ENCODE results near the gene YIF1A. TPM values are rescaled to one million over a fixed set of nuclear protein-coding genes. Genes with fewer than 3 reads are reported as not detected.

YIF1A gene
- total and polyA plus RNA-seq, 2 donors (not counting 3 experiments of a cell fraction or from before 2014, with no cell fraction given), result 104 to 271 TPM

- CTCF ChIA-PET, result interaction anchor here (9.5 kb wide), 1 partner anchor 18 kb away, joined by 225 read pairs; the partner anchor contains the start of gene RIN1
- no TSS peak for BruUV-seq (replicated peaks)
Measured at GRCh38 chr11:66314186-66314501, 25.2 kb upstream of the YIF1A start.

More at GRCh38 chr11:66314186-66314501, 25.2 kb upstream of the YIF1A start:
- H3K4me3 ChIP-seq (replicated peaks in 1 of 3; ENCODE audit: insufficient read depth in 1 of 3, low read depth in 1 of 3, low read length in 3 of 3), result no peak overlapping the region
- H3K9ac ChIP-seq (replicated peaks; ENCODE audit: extremely low read depth, insufficient read depth, low read length), result no peak overlapping the region
- H3K4me2 ChIP-seq (ENCODE audit: insufficient read depth, low read length), result no peak overlapping the region
- H3K4me1 ChIP-seq (ENCODE audit: control insufficient read depth, extremely low read depth, insufficient read depth, low read length), result peaks cover 4% of the 10 kb centered on the region
- intact Hi-C loops (cut with micrococcal nuclease) (loop anchor here (5.0 kb wide), 1 partner anchor 123 kb away; the partner anchor contains the start of gene MRPL11), dilution Hi-C loops (cut with MboI; ENCODE audit: extremely low pct_ligation_motif_present, low sequenced_read_pairs) (no loop called here)
- TF ChIP-seq, protein P1, sequence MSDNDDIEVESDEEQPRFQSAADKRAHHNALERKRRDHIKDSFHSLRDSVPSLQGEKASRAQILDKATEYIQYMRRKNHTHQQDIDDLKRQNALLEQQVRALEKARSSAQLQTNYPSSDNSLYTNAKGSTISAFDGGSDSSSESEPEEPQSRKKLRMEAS (IDR thresholded peaks at IDR 0.05; ENCODE audit: insufficient read depth, insufficient read length), result no peak
- TF ChIP-seq EZH2 (IDR thresholded peaks at IDR 0.05; ENCODE audit: borderline replicate concordance, low read depth, low read length, severe bottlenecking) (no peak), POLR2AphosphoS5 (IDR thresholded peaks at IDR 0.05; ENCODE audit: insufficient read depth, low read depth, low read length) (no peak), JUN (IDR thresholded peaks at IDR 0.05; ENCODE audit: borderline replicate concordance, insufficient read depth, insufficient read length, low read depth) (no peak), POLR2A (IDR thresholded peaks at IDR 0.05; ENCODE audit: low read depth, low read length) (no peak), CTCF (IDR thresholded peaks at IDR 0.05; ENCODE audit: extremely low read depth in 1 of 2, insufficient read depth in 1 of 2, low read depth in 1 of 2, low read length in 2 of 2) (no peak), GATA2 (IDR thresholded peaks at IDR 0.05; ENCODE audit: insufficient read depth, insufficient read length, low read depth, low read length) (no peak), FOS (IDR thresholded peaks at IDR 0.05; ENCODE audit: borderline replicate concordance, insufficient read depth, low read length) (no peak)
- no peak overlapping the region for H3K27ac ChIP-seq (ENCODE audit: insufficient read depth, low read depth, low read length)
- no peaks in the 10 kb centered on the region for H3K9me3 ChIP-seq (replicated peaks; ENCODE audit: control insufficient read depth, insufficient read depth, low read length)
- H3K36me3 ChIP-seq (ENCODE audit: control insufficient read depth in 2 of 2, extremely low read depth in 1 of 2, insufficient read depth in 2 of 2, low read length in 2 of 2), result no peaks in the 10 kb centered on the region
- POLR2A ChIA-PET, result no interaction called here
- DNase-seq (ENCODE audit: low read depth, low spot score) (no peak), FAIRE-seq (no peak)
- H2AFZ ChIP-seq (ENCODE audit: low read depth, low read length), result no peak overlapping the region
- H3K9me1 ChIP-seq (replicated peaks; ENCODE audit: control insufficient read depth, extremely low read depth, insufficient read depth, low read length), result no peaks in the 10 kb centered on the region
- H3K27me3 ChIP-seq (ENCODE audit: control insufficient read depth in 2 of 2, insufficient read depth in 2 of 2, low read length in 2 of 2), result peaks cover 7 to 10% of the 10 kb centered on the region in 2 experiments
- no peaks in the 10 kb centered on the region for H3K79me2 ChIP-seq (ENCODE audit: control insufficient read depth, insufficient read depth, low read length)
- H4K20me1 ChIP-seq (replicated peaks; ENCODE audit: control insufficient read depth, extremely low read depth, insufficient read depth, low read length), result no peaks in the 10 kb centered on the region
